Peyer's patch (tissue), 4 donors: ENCODE results near the gene PIANP.

ENCODE experiments used
- POLR2A ChIP-seq, 2 donors: fragments of 450-650 bp; IDR thresholded peaks; one replicate each; pipeline ENCODE4 v1.5.1; 2017; ENCODE audit warnings: antibody characterized with exemption in 2 of 2, mild to moderate bottlenecking in 2 of 2, moderate library complexity in 2 of 2
- TF ChIP-seq, protein P1 (sequence below), 6 experiments: fragments of 450-650 bp in 4 of 6; fragments of 200-600 bp in 2 of 6; sonication (generic) in 1 of 6; IDR thresholded peaks; one replicate each; pipeline ENCODE4 v1.5.1; 2017 to 2019; ENCODE audit warnings: antibody characterized with exemption in 6 of 6, mild to moderate bottlenecking in 3 of 6, moderate library complexity in 1 of 6

DNA sequence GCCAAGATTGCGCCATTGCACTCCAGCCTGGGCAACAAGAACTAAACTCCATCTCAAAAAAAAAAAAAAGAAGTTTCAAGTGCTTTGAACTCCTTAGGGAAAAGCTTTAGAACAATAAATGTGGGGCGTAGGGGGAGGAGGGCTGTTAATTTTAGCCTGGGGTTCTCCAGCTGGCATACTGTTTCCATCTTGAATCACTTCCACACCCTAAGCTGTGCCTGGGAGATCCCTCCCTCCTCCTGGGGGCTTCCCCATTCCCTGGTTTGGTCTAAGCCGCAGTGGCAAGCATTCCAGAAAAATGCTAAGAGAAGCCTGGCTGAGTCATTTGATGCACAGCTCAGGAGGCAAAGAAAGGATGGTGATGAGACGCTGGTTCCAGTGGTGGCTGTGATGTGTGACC, 9.1 kb downstream of the PIANP start:
- no peak for TF ChIP-seq POLR2A (IDR thresholded peaks at IDR 0.05)
- TF ChIP-seq, protein P1, sequence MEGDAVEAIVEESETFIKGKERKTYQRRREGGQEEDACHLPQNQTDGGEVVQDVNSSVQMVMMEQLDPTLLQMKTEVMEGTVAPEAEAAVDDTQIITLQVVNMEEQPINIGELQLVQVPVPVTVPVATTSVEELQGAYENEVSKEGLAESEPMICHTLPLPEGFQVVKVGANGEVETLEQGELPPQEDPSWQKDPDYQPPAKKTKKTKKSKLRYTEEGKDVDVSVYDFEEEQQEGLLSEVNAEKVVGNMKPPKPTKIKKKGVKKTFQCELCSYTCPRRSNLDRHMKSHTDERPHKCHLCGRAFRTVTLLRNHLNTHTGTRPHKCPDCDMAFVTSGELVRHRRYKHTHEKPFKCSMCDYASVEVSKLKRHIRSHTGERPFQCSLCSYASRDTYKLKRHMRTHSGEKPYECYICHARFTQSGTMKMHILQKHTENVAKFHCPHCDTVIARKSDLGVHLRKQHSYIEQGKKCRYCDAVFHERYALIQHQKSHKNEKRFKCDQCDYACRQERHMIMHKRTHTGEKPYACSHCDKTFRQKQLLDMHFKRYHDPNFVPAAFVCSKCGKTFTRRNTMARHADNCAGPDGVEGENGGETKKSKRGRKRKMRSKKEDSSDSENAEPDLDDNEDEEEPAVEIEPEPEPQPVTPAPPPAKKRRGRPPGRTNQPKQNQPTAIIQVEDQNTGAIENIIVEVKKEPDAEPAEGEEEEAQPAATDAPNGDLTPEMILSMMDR (IDR thresholded peaks at IDR 0.05): no peak
